Measurements from ENCODE around the gene P2RY4. TPM values are rescaled to one million over a fixed set of nuclear protein-coding genes. Genes with fewer than 3 reads are reported as not detected.

P2RY4 gene
- total and polyA plus RNA-seq, 2 of the 8 experiments (the other 6 are each of a cell fraction or from before 2014, with no cell fraction given), result 0.38 TPM; not detected in 1

- POLR2A ChIA-PET (ENCODE audit: partially characterized antibody), result no interaction called here
- H3K23ac ChIP-seq (ENCODE audit: insufficient read length), result no peak overlapping the region
- no peaks in the 10 kb centered on the region for H3K79me2 ChIP-seq (ENCODE audit: control insufficient read depth in 1 of 2, insufficient read depth in 2 of 2, low read length in 2 of 2)
- no peak overlapping the region for H4K8ac ChIP-seq (ENCODE audit: extremely low read depth, insufficient read depth, low read length)
- H3K4ac ChIP-seq (replicated peaks; ENCODE audit: insufficient read length, low read depth, low read length), result no peak overlapping the region
- no peaks in the 10 kb centered on the region for H3K36me3 ChIP-seq (ENCODE audit: control insufficient read depth in 2 of 4, insufficient read depth in 4 of 4, low read length in 3 of 4)
- no peak overlapping the region for H3K18ac ChIP-seq (ENCODE audit: extremely low read depth, low read length)
- no peak for FAIRE-seq
- no peaks in the 10 kb centered on the region for H3K9me3 ChIP-seq (ENCODE audit: insufficient read depth in 2 of 2, low read depth in 1 of 2, low read length in 1 of 2)
- H3K14ac ChIP-seq (ENCODE audit: insufficient read length), result no peak overlapping the region
- no peak overlapping the region for H2BK5ac ChIP-seq (ENCODE audit: low read depth, low read length)
- H3K4me3 ChIP-seq (ENCODE audit: extremely low read depth in 1 of 4, insufficient read depth in 2 of 4, low read depth in 3 of 4, low read length in 4 of 4), result no peak overlapping the region
- H3K79me1 ChIP-seq (ENCODE audit: low read depth, low read length), result no peaks in the 10 kb centered on the region
- no peak overlapping the region for H3K4me2 ChIP-seq (ENCODE audit: insufficient read depth in 1 of 2, low read depth in 2 of 2, low read length in 2 of 2)
- no peak overlapping the region for H2AFZ ChIP-seq (ENCODE audit: low read length)
- H2BK12ac ChIP-seq (ENCODE audit: low read depth, low read length), result no peak overlapping the region
- no peak overlapping the region for H3K9ac ChIP-seq (replicated peaks in 1 of 4; ENCODE audit: extremely low read depth in 1 of 4, low read depth in 3 of 4, low read length in 3 of 4)
- H4K20me1 ChIP-seq (replicated peaks in 1 of 2; ENCODE audit: control insufficient read depth in 1 of 2, insufficient read depth in 2 of 2, low read length in 2 of 2), result no peaks in the 10 kb centered on the region
- no peak overlapping the region for H4K91ac ChIP-seq (replicated peaks; ENCODE audit: insufficient read length, low read length)
- no peak overlapping the region for H3K56ac ChIP-seq (replicated peaks; ENCODE audit: insufficient read length, low read depth, low read length)
- H4K5ac ChIP-seq (ENCODE audit: insufficient read length, low read depth, low read length), result no peak overlapping the region
- H2BK20ac ChIP-seq (ENCODE audit: low read length), result no peak overlapping the region
- no peaks in the 10 kb centered on the region for H3K4me1 ChIP-seq (replicated peaks in 1 of 4; ENCODE audit: control insufficient read depth in 3 of 4, insufficient read depth in 4 of 4, low read length in 3 of 4)
- DNase-seq (ENCODE audit: low read depth in 1 of 2, low spot score in 2 of 2), result no peak
- no peak overlapping the region for H2BK120ac ChIP-seq (replicated peaks; ENCODE audit: low read depth, low read length)
- no peak overlapping the region for H2BK15ac ChIP-seq (ENCODE audit: low read length)
- H3K23me2 ChIP-seq (ENCODE audit: low read depth, low read length), result no peaks in the 10 kb centered on the region
- CTCF ChIA-PET (ENCODE audit: partially characterized antibody), result no interaction called here
- no peak overlapping the region for H3K27ac ChIP-seq (ENCODE audit: low read depth, low read length)
- H3K27me3 ChIP-seq (replicated peaks in 1 of 4; ENCODE audit: control insufficient read depth in 3 of 4, extremely low read depth in 1 of 4, insufficient read depth in 3 of 4, low read length in 3 of 4), result no peaks in the 10 kb centered on the region
- 100% methylated on average over 2 of the region's 2 CpGs; no CpG with 5 or more reads in 1 of the 2 experiments for WGBS, 2 experiments (ENCODE audit: extremely low coverage in 1 of 2, insufficient coverage in 1 of 2, insufficient read length in 1 of 2, insufficient replicate concordance in 2 of 2, low coverage in 1 of 2, low lambda C conversion rate in 2 of 2, missing lambda C conversion rate in 1 of 2)
- H2AK5ac ChIP-seq (ENCODE audit: low read depth, low read length), result no peak overlapping the region
- no peak for TF ChIP-seq EGR1 (IDR thresholded peaks at IDR 0.05; ENCODE audit: borderline replicate concordance, low read depth, low read length)
- TF ChIP-seq GABPA (IDR thresholded peaks at IDR 0.05; ENCODE audit: borderline replicate concordance, insufficient read depth, low read length), result no peak
- no peak for TF ChIP-seq E2F6 (IDR thresholded peaks at IDR 0.05)
- TF ChIP-seq RNF2 (IDR thresholded peaks at IDR 0.05; ENCODE audit: borderline replicate concordance, low read depth, low read length, missing control alignments, poor library complexity, severe bottlenecking), result no peak
- TF ChIP-seq TCF12 (IDR thresholded peaks at IDR 0.05; ENCODE audit: low read depth, low read length), result no peak
- TF ChIP-seq CEBPB (IDR thresholded peaks at IDR 0.05; ENCODE audit: low read depth, low read length), result no peak
- no peak for TF ChIP-seq ATF3 (IDR thresholded peaks at IDR 0.05; ENCODE audit: insufficient read depth, low read depth, low read length)
- TF ChIP-seq SIRT6 (IDR thresholded peaks at IDR 0.05; ENCODE audit: low read length), result no peak
- no peak for TF ChIP-seq KDM5A (IDR thresholded peaks at IDR 0.05; ENCODE audit: low read length)
- no peak for TF ChIP-seq PHF8 (conservative IDR thresholded peaks at IDR 0.05; ENCODE audit: low read depth, low read length)
- TF ChIP-seq BRCA1 (IDR thresholded peaks at IDR 0.05; ENCODE audit: low read depth, low read length), result no peak
- no peak for TF ChIP-seq POLR2AphosphoS5 (IDR thresholded peaks at IDR 0.05; ENCODE audit: low read depth, low read length)
- no peak for TF ChIP-seq SP2 (IDR thresholded peaks at IDR 0.05; ENCODE audit: low read length)
- no peak for TF ChIP-seq RBBP5 (IDR thresholded peaks at IDR 0.05; ENCODE audit: borderline replicate concordance, low read depth, low read length)
- TF ChIP-seq CHD2 (IDR thresholded peaks at IDR 0.05; ENCODE audit: low read length), result no peak
These were observed 18.5 kb downstream of the P2RY4 start for GRCh38 chrX:70241501-70241900.
